Large intestine (tissue), 3 donors: ENCODE measurements around the gene SPRR5. TPM values are rescaled to one million over a fixed set of nuclear protein-coding genes. Genes with fewer than 3 reads are reported as not detected.

Source experiments
- DNase-seq, 2 donors: peaks; one replicate each; pipeline versions ENCODE4 v3.0.0 to v3.0.0-alpha.2; 2013
- H3K27ac ChIP-seq: one replicate; pipeline ENCODE4 v1.5.1; 2013; ENCODE audit warnings: low read length
- H3K27me3 ChIP-seq: 2 replicates; pipeline ENCODE4 v1.6.1; 2013; ENCODE audit warnings: low read length; ENCODE audit not compliant: control insufficient read depth, insufficient read depth
- H3K36me3 ChIP-seq: 2 replicates; pipeline ENCODE4 v1.6.1; 2013; ENCODE audit warnings: low read length; ENCODE audit not compliant: control insufficient read depth, insufficient read depth
- H3K4me1 ChIP-seq: one replicate; pipeline ENCODE4 v1.6.1; 2013; ENCODE audit warnings: low read length; ENCODE audit not compliant: control insufficient read depth, insufficient read depth
- H3K4me3 ChIP-seq: one replicate; pipeline ENCODE4 v1.5.1; 2013; ENCODE audit warnings: low read length
- H3K9me3 ChIP-seq: one replicate; pipeline ENCODE4 v1.6.1; 2013; ENCODE audit warnings: mild to moderate bottlenecking, low read depth, low read length, moderate library complexity; ENCODE audit not compliant: control insufficient read depth
- whole genome bisulfite sequencing: methylation state at CpG from one replicate; pipeline ENCODE4 v1.1.5; 2013; ENCODE audit warnings: low lambda C conversion rate; ENCODE audit not compliant: insufficient coverage; 5-methylcytosine and 5-hydroxymethylcytosine counted together
- polyA plus RNA-seq: library from polyadenylated mRNA; unstranded; fragments of 120-200 nt; gene quantifications from one replicate; pipeline ENCODE4 v1.2.1, GENCODE V29; 2013

Gene SPRR5
- polyA plus RNA-seq, 1 donor: not detected

GRCh38 chr1:152912471-152912870 lies 34.5 kb upstream of the SPRR5 start:
- no peak for DNase-seq
- Histone ChIP-seq H3K4me1 (no peaks in the 10 kb centered on the region), H3K4me3 (no peak overlapping the region), H3K9me3 (no peaks in the 10 kb centered on the region), H3K27me3 (peaks cover 10% of the 10 kb centered on the region), H3K27ac (no peak overlapping the region), H3K36me3 (no peaks in the 10 kb centered on the region)
- WGBS: 71% methylated on average over 1 of the region's 1 CpG

DNA sequence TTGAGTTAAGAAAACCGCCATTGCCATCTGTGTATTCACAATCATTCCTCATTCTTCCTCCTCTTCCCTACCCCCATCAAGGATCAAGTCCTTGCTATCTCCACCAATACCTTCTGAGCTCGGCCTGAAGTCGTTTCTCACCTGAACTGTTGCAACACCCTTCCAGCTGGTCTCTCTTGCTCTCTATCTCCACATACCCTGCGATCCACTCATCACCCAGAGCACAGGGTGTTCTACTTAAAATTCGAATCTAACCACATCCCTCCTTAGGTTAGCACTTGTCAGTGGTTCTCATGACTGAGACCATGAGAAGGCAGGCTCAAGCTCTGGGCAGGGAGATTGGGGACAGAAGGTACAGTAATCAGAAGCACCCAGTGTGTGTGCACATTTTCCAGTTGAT lies 34.1 kb upstream of the SPRR5 start:
- Histone ChIP-seq H3K27me3 (peaks cover 10% of the 10 kb centered on the region), H3K4me1 (no peaks in the 10 kb centered on the region), H3K9me3 (no peaks in the 10 kb centered on the region), H3K27ac (no peak overlapping the region), H3K36me3 (no peaks in the 10 kb centered on the region), H3K4me3 (no peak overlapping the region)
- WGBS: 100% methylated on average over 1 of the region's 5 CpGs
- no peak for DNase-seq

- Histone ChIP-seq H3K4me3 (no peak overlapping the region), H3K27ac (no peak overlapping the region), H3K9me3 (no peaks in the 10 kb centered on the region), H3K27me3 (peaks cover 2% of the 10 kb centered on the region), H3K36me3 (no peaks in the 10 kb centered on the region), H3K4me1 (no peaks in the 10 kb centered on the region)
- WGBS: 0% methylated on average over 2 of the region's 3 CpGs
- DNase-seq: no peak
Measured at GRCh38 chr1:152917794-152918193, 29.2 kb upstream of the SPRR5 start.

- Histone ChIP-seq H3K27me3 (peaks cover 2% of the 10 kb centered on the region), H3K4me1 (no peaks in the 10 kb centered on the region), H3K9me3 (no peaks in the 10 kb centered on the region), H3K36me3 (no peaks in the 10 kb centered on the region), H3K27ac (no peak overlapping the region), H3K4me3 (no peak overlapping the region)
- no peak for DNase-seq
Measured at GRCh38 chr1:152919071-152919470, 27.9 kb upstream of the SPRR5 start.

DNA sequence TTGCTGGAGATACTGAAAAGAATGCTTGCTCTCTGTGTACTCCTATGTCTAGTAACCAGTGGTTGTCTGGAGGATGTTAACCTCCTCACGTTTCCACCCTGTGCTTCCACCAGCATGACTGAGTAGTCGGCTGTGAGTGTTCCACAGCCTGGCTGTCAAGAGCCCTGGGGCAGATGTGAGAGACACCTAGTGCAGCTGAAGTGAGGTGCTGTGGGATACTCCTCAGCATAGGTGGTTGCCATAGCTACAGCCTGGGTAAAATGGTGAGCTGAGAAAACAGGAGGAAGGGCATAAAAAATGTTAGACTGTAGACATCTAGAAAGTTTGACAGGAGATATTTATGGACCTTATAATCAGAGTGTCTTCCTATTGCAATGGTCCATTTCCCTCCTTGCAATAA lies 22.8 kb upstream of the SPRR5 start:
- Histone ChIP-seq H3K4me1 (no peaks in the 10 kb centered on the region), H3K27me3 (no peaks in the 10 kb centered on the region), H3K4me3 (no peak overlapping the region), H3K9me3 (no peaks in the 10 kb centered on the region), H3K27ac (no peak overlapping the region), H3K36me3 (no peaks in the 10 kb centered on the region)
- DNase-seq: no peak
- no CpG with 5 or more reads among the region's 2 CpGs for WGBS

GRCh38 chr1:152926091-152926490 lies 20.9 kb upstream of the SPRR5 start:
- no peaks in the 10 kb centered on the region for H3K9me3 ChIP-seq
- H3K36me3 ChIP-seq: no peaks in the 10 kb centered on the region
- no peak for DNase-seq
- no peak overlapping the region for H3K27ac ChIP-seq
- WGBS: 80% methylated on average over 1 of the region's 3 CpGs
- H3K4me3 ChIP-seq: no peak overlapping the region
- H3K27me3 ChIP-seq: no peaks in the 10 kb centered on the region
- no peaks in the 10 kb centered on the region for H3K4me1 ChIP-seq

GRCh38 chr1:152928671-152929070 lies 18.3 kb upstream of the SPRR5 start:
- DNase-seq: no peak
- H3K9me3 ChIP-seq: no peaks in the 10 kb centered on the region

GRCh38 chr1:152932170-152932811 lies 14.7 kb upstream of the SPRR5 start:
- WGBS: 83% methylated on average over 1 of the region's 4 CpGs
- DNase-seq: no peak
- Histone ChIP-seq H3K27me3 (no peaks in the 10 kb centered on the region), H3K27ac (no peak overlapping the region), H3K4me3 (no peak overlapping the region), H3K9me3 (no peaks in the 10 kb centered on the region), H3K4me1 (no peaks in the 10 kb centered on the region), H3K36me3 (no peaks in the 10 kb centered on the region)

More at GRCh38 chr1:152928671-152929070, 18.3 kb upstream of the SPRR5 start:
- Histone ChIP-seq H3K27me3 (no peaks in the 10 kb centered on the region), H3K36me3 (no peaks in the 10 kb centered on the region), H3K4me1 (no peaks in the 10 kb centered on the region), H3K4me3 (no peak overlapping the region), H3K27ac (no peak overlapping the region)
- no CpG with 5 or more reads among the region's 3 CpGs for WGBS

GRCh38 chr1:152933196-152933595 lies 13.8 kb upstream of the SPRR5 start:
- Histone ChIP-seq H3K4me3 (no peak overlapping the region), H3K4me1 (no peaks in the 10 kb centered on the region), H3K9me3 (no peaks in the 10 kb centered on the region), H3K27ac (no peak overlapping the region), H3K27me3 (no peaks in the 10 kb centered on the region), H3K36me3 (no peaks in the 10 kb centered on the region)
- WGBS: no CpG with 5 or more reads among the region's 2 CpGs
- no peak for DNase-seq

DNA sequence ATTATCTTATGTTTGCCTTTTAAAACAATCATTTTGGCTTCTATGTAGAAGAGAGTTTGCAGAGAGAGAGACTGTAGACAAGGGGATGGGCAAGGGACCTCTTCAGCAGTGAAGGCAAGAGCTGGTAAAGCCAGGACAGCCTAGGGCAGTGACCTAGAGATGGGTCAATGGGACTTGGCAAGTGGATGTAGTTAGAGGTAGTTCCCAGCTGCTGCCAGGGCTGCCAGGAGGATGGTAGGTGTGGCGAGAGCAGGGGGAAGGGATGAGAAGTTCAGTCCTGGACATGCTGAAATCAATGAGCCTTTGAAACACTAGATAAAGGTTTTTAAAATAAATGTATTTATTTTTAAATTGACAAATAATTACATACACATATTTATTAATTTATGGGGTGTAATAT lies 6.4 kb upstream of the SPRR5 start:
- H3K27me3 ChIP-seq: no peaks in the 10 kb centered on the region
- H3K27ac ChIP-seq: no peak overlapping the region
- no peaks in the 10 kb centered on the region for H3K36me3 ChIP-seq
- no peaks in the 10 kb centered on the region for H3K4me1 ChIP-seq
- H3K9me3 ChIP-seq: no peaks in the 10 kb centered on the region
- DNase-seq: no peak
- no CpG with 5 or more reads among the region's 1 CpG for WGBS
- no peak overlapping the region for H3K4me3 ChIP-seq

GRCh38 chr1:152941037-152941711 lies 5.8 kb upstream of the SPRR5 start:
- Histone ChIP-seq H3K4me1 (no peaks in the 10 kb centered on the region), H3K36me3 (no peaks in the 10 kb centered on the region), H3K4me3 (no peak overlapping the region), H3K27me3 (no peaks in the 10 kb centered on the region), H3K9me3 (no peaks in the 10 kb centered on the region), H3K27ac (no peak overlapping the region)
- DNase-seq: no peak
- WGBS: no CpG with 5 or more reads among the region's 8 CpGs
